Subcutaneous adipose tissue (tissue), 4 donors: ENCODE measurements around the gene SLC7A8. TPM values are rescaled to one million over a fixed set of nuclear protein-coding genes. Genes with fewer than 3 reads are reported as not detected.

Source experiments
- total RNA-seq, 4 donors: library from RNA; depleted of rRNA; stranded (reverse); fragments of >200 nt; gene quantifications; one replicate each; pipeline ENCODE4 v1.1.0, GENCODE V29; 2016
- TF ChIP-seq, protein P1 (sequence below): fragments of 450-650 bp; IDR thresholded peaks from one replicate; pipeline ENCODE4 v1.5.1; 2016; ENCODE audit warnings: low read depth, mild to moderate bottlenecking, control low read depth, antibody characterized with exemption, moderate library complexity

Gene SLC7A8
- total RNA-seq, result 10 to 100 TPM; 45.7 to 83.8 (median 61.4) TPM

DNA sequence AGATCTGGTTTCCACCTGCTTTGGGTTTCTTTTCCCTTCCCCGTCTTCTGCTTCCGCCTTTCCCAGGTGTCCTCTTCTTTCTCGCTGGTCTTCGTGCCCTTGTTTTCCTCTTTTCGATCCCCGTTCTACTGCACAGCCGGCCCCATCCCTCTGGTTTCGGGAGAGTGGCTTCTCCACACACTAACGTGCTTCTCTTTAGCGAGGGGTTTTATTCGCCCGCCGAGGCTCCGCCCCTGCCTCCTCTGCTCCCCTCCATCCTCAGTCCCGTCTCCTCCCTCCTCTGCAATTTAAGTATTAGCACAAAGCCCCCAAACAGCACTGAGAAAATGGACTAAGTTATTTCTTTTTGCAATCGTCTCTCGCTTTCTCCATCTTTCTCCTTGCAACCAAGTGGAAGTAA is at the start of gene SLC7A8:
Gene SLC7A8, minus strand, starts transcription at position 182 of the 400 bp plus-strand sequence. CDS start 746 bp downstream, outside the sequence.
- TF ChIP-seq, protein P1, sequence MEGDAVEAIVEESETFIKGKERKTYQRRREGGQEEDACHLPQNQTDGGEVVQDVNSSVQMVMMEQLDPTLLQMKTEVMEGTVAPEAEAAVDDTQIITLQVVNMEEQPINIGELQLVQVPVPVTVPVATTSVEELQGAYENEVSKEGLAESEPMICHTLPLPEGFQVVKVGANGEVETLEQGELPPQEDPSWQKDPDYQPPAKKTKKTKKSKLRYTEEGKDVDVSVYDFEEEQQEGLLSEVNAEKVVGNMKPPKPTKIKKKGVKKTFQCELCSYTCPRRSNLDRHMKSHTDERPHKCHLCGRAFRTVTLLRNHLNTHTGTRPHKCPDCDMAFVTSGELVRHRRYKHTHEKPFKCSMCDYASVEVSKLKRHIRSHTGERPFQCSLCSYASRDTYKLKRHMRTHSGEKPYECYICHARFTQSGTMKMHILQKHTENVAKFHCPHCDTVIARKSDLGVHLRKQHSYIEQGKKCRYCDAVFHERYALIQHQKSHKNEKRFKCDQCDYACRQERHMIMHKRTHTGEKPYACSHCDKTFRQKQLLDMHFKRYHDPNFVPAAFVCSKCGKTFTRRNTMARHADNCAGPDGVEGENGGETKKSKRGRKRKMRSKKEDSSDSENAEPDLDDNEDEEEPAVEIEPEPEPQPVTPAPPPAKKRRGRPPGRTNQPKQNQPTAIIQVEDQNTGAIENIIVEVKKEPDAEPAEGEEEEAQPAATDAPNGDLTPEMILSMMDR, result no peak

DNA sequence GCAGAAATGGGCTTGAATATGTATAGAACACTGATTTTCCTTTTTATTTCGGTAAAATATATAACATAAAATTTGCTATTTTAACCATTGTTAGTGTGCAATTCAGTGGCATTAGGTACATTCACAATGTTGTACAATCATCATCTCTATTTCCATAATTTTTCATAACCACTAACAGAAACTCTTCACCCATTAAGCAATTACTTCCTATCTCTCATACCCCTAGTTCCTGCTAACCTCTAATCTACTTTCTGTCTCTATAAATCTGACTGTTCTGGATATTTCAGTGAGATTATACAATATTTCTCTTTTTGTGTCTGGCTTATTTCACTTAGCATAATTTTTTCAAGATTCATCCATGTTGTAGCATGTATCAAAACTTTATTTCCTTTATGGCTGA is 45.4 kb upstream of the SLC7A8 start:
- TF ChIP-seq, protein P1, result no peak

DNA sequence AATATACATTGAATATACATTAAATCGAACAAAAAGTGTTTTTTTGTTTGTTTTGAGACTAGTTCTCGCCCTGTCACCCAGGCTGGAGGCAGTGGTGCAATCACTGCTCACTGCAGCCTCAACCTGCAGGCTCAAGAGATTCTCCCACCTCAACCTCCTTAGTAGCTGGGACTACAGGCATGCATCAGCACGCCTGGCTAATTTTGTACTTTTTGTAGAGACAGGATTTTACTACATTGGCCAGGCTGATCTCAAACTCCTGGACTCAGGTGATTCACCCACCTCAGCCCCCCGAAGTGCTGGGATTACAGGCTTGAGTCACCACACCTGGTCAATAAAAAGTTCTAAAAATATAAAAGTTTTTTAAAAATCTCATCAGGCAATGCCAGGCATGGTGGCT is 44.1 kb upstream of the SLC7A8 start:
- TF ChIP-seq, protein P1, result no peak

DNA sequence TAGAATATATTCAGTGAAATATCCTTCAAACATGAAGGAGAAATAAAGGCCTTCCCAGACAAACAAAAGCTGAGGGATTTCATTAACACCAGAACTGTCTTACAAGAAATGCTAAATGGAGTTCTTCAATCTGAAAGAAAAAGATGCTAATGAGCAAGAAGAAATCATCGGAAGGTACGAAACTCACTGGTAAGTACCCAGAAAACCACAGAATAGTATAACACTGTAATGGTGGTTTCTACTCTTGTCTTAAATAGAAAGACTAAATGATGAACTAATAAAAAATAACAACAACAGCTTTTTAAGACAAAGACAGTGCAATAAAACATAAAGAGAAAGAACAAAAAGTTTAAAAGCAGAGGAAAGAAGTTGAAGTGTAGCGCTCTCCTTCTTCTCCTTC is 35.6 kb upstream of the SLC7A8 start:
- TF ChIP-seq, protein P1, result no peak

DNA sequence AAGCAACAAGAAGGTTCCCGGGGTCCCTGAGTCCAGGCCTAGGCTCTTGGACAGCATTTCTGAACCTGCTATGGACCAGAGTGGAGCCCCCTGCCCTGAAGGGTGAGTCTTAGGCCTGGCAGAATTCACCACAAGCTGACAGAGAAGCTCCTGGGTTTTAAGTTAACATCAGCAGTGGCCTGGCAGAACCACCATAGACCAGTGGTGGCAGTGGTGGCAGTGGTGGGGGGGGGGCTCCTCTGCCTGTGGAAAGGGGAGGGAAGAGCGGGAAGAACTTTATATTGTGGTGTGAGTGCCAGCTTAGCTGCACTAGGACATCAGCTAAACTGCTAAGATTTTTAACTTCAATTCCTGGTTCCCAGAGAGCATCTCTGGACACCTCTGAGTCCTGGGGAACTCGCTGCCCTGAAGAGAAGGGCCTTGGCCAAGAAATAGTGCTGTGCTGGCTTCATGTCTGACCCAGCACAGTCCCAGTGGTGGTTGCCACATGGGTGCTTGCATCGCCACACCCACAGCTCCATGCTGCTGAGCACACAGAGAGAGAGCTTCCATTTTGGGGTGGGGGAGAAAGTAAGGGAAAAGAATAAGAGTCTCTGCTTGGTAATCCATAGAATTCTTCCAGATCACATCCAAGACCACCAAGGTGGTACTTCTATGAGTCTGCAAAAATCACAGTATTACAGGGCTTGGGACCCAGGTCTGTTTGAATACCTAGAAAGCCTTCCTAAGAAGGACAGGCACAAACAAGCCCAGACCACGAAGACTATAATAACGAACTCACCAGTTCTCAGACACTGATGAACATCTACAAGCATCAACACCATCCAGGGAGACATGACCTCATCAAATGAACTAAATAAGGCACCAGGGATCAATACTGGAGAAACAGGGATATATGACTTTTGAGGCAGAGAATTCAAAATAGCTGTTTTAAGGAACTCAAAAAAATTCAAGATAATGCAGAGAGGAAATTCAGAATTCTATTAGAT is 33.9 kb upstream of the SLC7A8 start:
- TF ChIP-seq, protein P1, result no peak

DNA sequence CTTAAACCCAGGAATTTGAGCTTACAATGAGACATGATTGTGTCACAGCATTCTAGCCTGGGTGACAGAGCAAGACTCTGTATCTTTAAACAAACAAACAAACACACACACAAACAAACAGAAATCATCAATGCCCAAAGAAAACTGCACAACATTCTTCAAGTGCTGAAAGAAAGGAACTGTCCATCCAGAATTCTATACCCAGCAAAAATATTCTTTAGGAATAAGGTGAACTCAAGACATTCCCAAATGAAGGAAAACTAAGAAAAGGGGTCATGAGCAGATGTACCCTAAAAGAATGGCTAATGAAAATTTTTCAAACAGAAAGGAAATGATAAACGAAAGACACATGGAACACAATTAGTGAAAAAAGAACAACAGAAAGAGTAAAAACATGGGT is 32.0 kb upstream of the SLC7A8 start:
- TF ChIP-seq, protein P1, result no peak

GRCh38 chr14:23209651-23210423 is 26.4 kb upstream of the SLC7A8 start:
- TF ChIP-seq, protein P1, result no peak
